Right ventricle myocardium superior (tissue), 1 donor: ENCODE results near the gene HEMK1. TPM values are rescaled to one million over a fixed set of nuclear protein-coding genes. Genes with fewer than 3 reads are reported as not detected.

Experiments used
- ATAC-seq: fragments of 200-7000 bp; cut with Tn5 transposase; one replicate; pipeline ENCODE4 v1.9.1; 2020; ENCODE audit warnings: mild to moderate bottlenecking; ENCODE audit not compliant: poor library complexity
- DNase-seq: peaks from one replicate; pipeline ENCODE4 v3.0.0-alpha.2; 2020
- intact Hi-C: fragments of 100-400 bp; cut with DNase I; formaldehyde crosslinking; loops from one replicate; pipeline ENCODE4 v1.11.2; 2022
- total RNA-seq: library from RNA; stranded (reverse); fragmentation: NEBNext Ultra II Directional; extraction: Animal tissue kit (Norgen Biotek cat#: 25700); gene quantifications from one replicate; pipeline ENCODE4 v1.2.1, GENCODE V29; 2021
- donor health status: DM: no; HTN: yes; CAD: no; lungs with severe emphysema.

HEMK1 gene
- total RNA-seq, 1 donor from 2014 or later, result 19.5 TPM

GRCh38 chr3:50539356-50540286, 29.7 kb upstream of the HEMK1 start:
- ATAC-seq (no peak), DNase-seq (no peak)
- intact Hi-C loops, result loop anchor here (5.0 kb wide), 1 partner anchor 192 kb away; the partner anchor contains the start of gene ZMYND10

GRCh38 chr3:50542177-50543034, 26.9 kb upstream of the HEMK1 start:
- intact Hi-C loops, result loop anchor here (1.0 to 5.0 kb wide), 2 partner anchors 106 to 195 kb away; partner anchors contain the start of gene ZMYND10
- DNase-seq (peak; percentile 76), ATAC-seq (peak; percentile 85)

- intact Hi-C loops, result no loop called here
- no peak for ATAC-seq
- no peak for DNase-seq
These were observed 23.5 kb upstream of the HEMK1 start for GRCh38 chr3:50545781-50546180.

- ATAC-seq, result no peak
- no peak for DNase-seq
- intact Hi-C loops, result no loop called here
These were observed 20.1 kb upstream of the HEMK1 start for GRCh38 chr3:50549226-50549625.

DNA sequence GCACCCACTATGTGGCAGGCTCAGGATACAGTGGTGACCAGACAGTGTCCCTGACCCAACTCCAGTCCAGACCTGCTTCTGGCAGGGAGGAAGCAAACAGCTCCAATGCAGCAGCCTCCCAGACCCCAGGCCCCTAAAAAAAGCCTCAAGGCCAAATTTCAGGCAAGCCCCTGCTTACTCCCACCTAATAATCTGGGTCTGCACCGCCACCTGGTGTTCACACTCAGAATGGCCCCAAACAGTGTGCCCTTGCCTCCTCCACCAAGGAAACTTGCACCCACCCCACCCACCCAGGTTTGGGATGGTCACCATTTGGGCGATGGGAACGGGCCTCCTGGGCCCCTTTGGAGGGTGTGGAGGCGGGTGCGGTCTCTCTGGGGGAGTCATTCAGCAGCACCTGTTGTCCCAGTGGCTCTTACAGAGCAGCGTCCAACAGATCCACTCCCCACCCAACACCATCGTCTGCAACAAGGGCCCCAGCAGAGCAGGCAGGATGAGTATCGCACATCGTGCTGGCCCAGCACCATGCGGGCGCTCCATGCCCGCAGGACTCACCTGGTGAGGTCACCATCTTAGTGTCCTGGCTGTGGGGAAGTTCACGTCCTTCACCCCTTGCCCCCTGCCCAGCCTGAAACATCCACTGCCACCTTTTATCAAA, 19.1 kb upstream of the HEMK1 start:
- DNase-seq (peak; percentile 71), ATAC-seq (peak; percentile 75)
- intact Hi-C loops, result no loop called here

DNA sequence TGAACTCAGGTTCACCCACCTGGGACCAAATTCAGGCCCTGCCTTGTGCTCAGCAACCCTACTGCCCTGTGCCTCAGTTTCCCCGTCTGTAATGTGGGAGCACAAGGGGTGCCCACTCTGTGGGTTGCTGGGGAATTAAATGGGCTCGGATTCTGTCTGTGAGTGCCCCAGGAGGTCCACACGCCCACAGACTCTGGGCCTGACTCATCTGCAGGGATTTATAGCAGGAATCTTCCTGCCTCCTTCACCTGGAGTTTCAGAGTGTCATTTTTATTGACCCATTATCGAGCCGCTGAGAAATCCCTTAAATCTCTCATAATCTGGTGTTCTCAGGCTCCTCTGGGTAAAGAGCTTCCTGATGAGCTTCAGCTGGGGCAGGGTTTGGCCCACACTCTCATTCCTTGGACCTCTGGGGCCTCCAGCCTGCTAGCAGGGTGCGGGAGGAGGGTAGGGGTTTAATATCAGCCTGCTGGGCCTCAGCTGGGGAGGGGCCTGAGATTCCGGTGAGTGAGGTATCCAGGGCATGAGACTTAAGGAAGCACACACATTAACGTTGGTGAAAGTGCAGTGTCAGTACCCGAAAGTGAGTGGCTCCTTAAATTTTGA, 18.2 kb upstream of the HEMK1 start:
- intact Hi-C loops, result no loop called here
- ATAC-seq (no peak), DNase-seq (no peak)

DNA sequence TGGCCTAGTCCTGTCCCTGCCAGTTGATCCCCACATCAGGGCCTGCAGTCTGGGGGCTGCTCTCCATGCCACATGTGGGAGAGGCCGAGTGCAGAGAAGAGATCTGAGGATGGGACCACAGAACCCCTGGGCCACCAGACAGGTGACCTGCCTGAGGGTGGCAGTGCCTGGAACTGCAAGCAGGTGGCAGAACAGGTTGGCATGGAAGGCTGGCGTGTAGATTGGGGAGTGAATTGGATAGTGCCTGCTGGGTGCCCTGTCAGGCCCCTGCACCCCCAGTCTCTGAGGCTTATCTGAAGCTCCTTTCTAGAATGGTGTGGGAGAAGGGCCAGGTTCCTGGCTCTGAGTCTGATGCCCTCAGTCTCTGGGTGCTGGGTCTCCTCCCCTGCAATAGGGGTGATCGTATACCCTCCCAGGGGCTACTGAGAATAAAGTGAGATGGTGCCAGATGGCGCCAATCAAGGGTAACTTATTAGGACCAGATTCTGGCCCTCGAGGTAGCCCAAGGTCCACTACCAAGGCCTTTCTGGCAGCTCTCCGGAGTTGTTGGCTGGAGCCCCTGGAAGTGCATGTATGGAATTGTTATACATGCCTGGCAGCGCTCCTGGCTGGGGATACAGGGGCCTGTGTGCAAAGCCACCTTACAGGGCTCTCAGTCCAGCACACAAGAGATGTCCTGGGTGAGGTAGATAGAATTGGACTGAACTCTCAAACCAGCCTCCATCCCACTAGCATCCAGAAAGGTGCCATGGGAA, 17.5 kb upstream of the HEMK1 start:
- intact Hi-C loops, result no loop called here
- DNase-seq (no peak), ATAC-seq (no peak)

GRCh38 chr3:50552598-50552997, 16.7 kb upstream of the HEMK1 start:
- intact Hi-C loops, result no loop called here
- no peak for ATAC-seq

DNA sequence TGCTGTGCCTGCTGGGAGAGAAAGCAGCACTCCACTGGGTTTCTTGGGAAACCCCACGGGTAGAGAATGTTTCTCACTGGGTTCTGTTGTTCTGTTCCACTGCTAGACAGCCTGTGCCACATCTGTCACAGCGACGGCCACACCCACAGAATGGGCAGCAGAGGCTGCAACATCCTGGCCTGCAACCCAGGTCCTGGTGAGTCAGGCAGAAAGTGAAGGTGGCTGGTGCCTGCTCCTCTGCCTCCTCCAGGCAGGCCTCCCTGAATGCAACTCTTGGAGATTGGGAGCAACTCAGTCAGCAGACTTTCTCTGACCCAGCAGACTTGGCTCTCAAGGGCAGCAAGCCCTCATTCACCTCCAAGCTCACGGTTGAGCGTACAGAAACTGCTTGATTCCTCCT, 14.8 kb upstream of the HEMK1 start:
- intact Hi-C loops, result no loop called here
- DNase-seq (no peak), ATAC-seq (no peak)

More at GRCh38 chr3:50552598-50552997, 16.7 kb upstream of the HEMK1 start:
- no peak for DNase-seq

DNA sequence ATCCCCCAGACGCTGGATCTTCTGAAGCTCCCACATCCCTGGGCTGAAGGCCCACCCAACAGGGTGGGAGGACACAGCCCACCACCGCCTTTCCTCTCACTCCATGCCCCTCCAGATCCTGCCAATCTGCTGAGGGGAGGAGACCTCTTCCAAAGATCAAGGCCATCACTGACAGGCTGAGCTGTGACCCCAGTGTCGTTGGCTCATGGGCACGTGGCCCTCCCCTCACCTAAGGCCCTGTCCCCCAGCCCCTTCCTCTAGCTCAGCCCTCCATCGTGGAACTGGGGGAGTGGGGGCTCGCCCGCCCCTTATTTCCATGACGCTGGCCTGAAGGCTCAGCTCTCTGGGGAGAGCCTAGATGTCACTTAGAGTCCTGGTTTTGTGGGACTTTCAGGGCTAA, 12.2 kb upstream of the HEMK1 start:
- no peak for DNase-seq
- ATAC-seq, result no peak
- intact Hi-C loops, result no loop called here

GRCh38 chr3:50557915-50558314, 11.4 kb upstream of the HEMK1 start:
- no peak for ATAC-seq
- DNase-seq, result no peak
- intact Hi-C loops, result no loop called here

- ATAC-seq (peak; percentile 68), DNase-seq (no peak)
- intact Hi-C loops, result no loop called here
These were observed 9.6 kb upstream of the HEMK1 start for GRCh38 chr3:50559702-50560101.

DNA sequence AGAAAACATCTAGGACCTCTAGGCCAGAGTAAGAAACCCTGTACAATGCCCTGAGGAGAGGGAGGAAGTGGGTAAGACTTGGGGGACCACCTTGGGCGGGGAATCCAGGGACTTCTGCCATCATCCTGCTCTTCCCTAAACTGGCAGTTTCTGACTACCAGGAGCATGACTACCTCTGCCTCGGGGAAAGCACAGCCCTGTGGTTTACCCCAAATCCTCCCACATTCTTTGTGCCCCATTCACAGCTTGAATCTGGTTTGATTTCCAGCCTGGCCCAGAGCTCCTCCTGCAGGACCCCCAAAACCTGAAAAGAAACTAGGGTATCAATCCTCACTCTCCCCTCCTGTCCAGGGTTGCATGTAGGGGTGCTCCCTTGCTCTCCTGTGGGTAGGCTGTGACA, 6.5 kb upstream of the HEMK1 start:
- no peak for DNase-seq
- no peak for ATAC-seq
- intact Hi-C loops, result no loop called here

DNA sequence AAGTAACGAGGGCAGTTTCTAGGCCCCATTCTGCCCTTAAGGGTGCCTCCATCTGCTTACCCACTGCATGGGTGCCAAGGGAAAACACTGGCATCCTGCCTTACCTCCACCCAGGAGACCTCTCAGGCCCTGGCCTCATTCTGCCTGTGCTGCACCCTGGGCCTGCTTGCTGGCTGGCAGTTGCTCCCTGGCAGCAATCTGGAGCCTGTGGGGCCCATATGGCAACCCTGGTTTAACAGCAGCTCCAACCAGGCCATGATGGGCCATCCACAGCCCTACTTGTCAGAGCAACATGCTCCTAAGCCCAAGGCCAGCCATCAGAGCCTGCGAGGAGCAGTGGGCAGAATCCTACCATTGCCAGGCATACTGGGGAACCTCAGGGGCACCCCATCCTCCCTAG, 5.5 kb upstream of the HEMK1 start:
- intact Hi-C loops, result no loop called here
- no peak for ATAC-seq
- no peak for DNase-seq

DNA sequence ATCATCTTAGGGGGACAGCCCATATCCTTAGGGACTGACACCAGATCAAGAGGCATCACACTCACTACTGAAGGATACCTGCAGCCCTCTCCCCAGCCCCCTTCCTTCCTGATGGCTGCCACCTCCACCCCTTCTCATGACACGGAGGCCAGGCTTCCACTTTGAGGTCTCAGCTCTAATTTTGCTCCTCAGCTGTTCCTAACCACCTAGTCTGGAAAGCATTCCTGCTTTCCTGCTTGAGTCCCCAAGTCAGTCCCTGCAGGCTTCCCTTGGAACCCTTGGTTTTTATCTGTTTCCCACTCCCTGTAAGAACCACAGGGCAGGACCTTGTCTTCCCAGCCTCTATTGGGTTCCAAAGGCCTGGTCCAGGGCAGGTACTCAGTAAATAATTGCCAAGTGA, 5.0 kb upstream of the HEMK1 start:
- intact Hi-C loops, result no loop called here
- ATAC-seq (no peak), DNase-seq (no peak)

- ATAC-seq (peak; percentile 0), DNase-seq (no peak)
- intact Hi-C loops, result no loop called here
These were observed 2.3 kb upstream of the HEMK1 start for GRCh38 chr3:50567011-50567385.

GRCh38 chr3:50567386-50568167, 1.7 kb upstream of the HEMK1 start, which contains the start of gene C3orf18:
TSS of gene C3orf18 (minus strand) at chr3:50567747. CDS start at chr3:50565699, 2,048 bp downstream.
- ATAC-seq (peak; percentile 83), DNase-seq (peak; percentile 97)
- intact Hi-C loops, result no loop called here
